ENCODE results near the gene NEAT1.

DNA sequence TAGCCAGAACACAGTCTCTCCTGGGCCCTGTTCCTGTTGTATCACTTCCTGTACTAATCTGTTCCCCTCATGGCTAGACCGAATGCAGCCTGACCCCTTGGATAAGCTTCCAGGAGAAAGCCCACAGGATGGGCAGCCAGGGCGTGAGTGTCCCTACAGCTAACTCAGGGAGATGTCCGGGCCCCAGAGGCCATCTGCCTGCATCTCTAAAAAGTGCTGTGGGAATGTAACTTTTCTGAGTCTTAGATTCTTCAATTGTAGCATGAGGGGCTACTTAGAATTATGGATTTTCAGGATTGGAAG is 68.5 kb downstream of the NEAT1 start:
- TF ChIP-seq, protein P1, sequence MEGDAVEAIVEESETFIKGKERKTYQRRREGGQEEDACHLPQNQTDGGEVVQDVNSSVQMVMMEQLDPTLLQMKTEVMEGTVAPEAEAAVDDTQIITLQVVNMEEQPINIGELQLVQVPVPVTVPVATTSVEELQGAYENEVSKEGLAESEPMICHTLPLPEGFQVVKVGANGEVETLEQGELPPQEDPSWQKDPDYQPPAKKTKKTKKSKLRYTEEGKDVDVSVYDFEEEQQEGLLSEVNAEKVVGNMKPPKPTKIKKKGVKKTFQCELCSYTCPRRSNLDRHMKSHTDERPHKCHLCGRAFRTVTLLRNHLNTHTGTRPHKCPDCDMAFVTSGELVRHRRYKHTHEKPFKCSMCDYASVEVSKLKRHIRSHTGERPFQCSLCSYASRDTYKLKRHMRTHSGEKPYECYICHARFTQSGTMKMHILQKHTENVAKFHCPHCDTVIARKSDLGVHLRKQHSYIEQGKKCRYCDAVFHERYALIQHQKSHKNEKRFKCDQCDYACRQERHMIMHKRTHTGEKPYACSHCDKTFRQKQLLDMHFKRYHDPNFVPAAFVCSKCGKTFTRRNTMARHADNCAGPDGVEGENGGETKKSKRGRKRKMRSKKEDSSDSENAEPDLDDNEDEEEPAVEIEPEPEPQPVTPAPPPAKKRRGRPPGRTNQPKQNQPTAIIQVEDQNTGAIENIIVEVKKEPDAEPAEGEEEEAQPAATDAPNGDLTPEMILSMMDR (conservative IDR thresholded peaks at IDR 0.05 in 1 of 2, IDR thresholded peaks at IDR 0.05 in 1 of 2; ENCODE audit: extremely low read depth in 1 of 2, insufficient read depth in 1 of 2, low read depth in 1 of 2, low read length in 2 of 2): no peak
- no peak for TF ChIP-seq EZH2 (IDR thresholded peaks at IDR 0.05; ENCODE audit: borderline replicate concordance, low read length)
